ENCODE data around the gene KRTAP2-3. TPM values are rescaled to one million over a fixed set of nuclear protein-coding genes. Genes with fewer than 3 reads are reported as not detected.

The KRTAP2-3 gene
- polyA plus RNA-seq, 1 donor from 2014 or later: not detected

- Histone ChIP-seq H3K79me2 (replicated peaks; ENCODE audit: insufficient read depth, low read length) (no peaks in the 10 kb centered on the region), H3K9me3 (ENCODE audit: low read length) (no peaks in the 10 kb centered on the region), H3K9me2 (ENCODE audit: insufficient read depth, low read length) (no peaks in the 10 kb centered on the region), H2AFZ (ENCODE audit: low read depth, low read length) (no peak overlapping the region), H3K27me3 (ENCODE audit: insufficient read depth, low read depth, low read length) (no peaks in the 10 kb centered on the region), H3K27ac (ENCODE audit: low read length) (no peak overlapping the region), H3F3A (ENCODE audit: insufficient read depth, low read length, poor library complexity, severe bottlenecking) (no peaks in the 10 kb centered on the region), H4K20me1 (ENCODE audit: insufficient read depth) (no peaks in the 10 kb centered on the region), H3K9ac (ENCODE audit: low read length) (no peak overlapping the region), H3K4me2 (ENCODE audit: low read length) (no peak overlapping the region), H3K36me3 (ENCODE audit: insufficient read depth, low read length) (no peaks in the 10 kb centered on the region), H3K4me3 (ENCODE audit: low read length) (no peak overlapping the region)
- TF ChIP-seq EZH2 (IDR thresholded peaks at IDR 0.05; ENCODE audit: borderline replicate concordance, insufficient read depth, low read length, poor library complexity, severe bottlenecking) (no peak), RAD21 (conservative IDR thresholded peaks at IDR 0.05) (no peak), CTCF (IDR thresholded peaks at IDR 0.05; ENCODE audit: poor library complexity, severe bottlenecking) (no peak), TAF1 (IDR thresholded peaks at IDR 0.05; ENCODE audit: low read depth) (no peak), SMC3 (conservative IDR thresholded peaks at IDR 0.05; ENCODE audit: poor library complexity) (no peak), MXI1 (conservative IDR thresholded peaks at IDR 0.05; ENCODE audit: poor library complexity, severe bottlenecking) (no peak)
Observed at GRCh38 chr17:41024697-41025096, 35.2 kb downstream of the KRTAP2-3 start.

DNA sequence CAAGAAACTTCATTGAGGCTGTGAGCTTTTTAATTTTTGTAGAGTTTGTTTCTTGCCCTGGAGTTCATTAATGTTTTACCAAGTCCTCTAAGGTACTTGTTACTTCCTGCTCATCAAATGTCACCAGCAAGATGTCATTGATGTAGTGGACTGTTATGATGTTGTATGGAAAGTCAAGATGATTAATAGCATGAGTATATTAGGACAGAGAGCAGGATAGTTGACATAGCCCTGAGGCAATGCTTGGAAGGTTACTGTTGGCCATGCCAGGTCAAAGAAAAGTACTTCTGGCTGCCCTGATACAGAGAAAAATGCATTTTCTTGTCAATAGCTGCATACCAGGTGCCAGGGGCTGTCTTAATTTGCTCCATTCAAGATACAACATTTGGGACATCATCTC, 39.6 kb downstream of the KRTAP2-3 start:
- no peak for TF ChIP-seq CTCF (IDR thresholded peaks at IDR 0.05; ENCODE audit: poor library complexity, severe bottlenecking)

DNA sequence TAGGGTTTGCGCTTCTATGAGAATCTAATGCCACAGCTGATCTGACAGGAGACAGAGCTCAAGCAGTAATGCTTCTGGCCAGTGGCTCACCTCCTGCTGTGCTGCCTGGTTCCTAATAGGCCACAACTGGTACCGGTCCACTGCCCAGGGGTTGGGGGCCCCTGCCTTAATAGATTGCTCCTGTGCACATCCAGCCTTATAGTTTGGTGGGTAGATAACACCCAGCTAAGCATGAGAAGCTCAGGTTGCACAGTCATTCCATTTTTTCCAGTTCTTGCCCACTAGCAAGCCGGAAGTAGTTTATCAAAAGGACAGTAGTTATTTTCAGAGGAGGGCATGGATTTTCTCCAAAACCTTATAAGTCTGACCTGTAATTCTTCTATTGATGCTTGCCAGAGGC, 40.5 kb downstream of the KRTAP2-3 start:
- no peaks in the 10 kb centered on the region for H3K9me2 ChIP-seq (ENCODE audit: insufficient read depth, low read length)
- no peaks in the 10 kb centered on the region for H3K36me3 ChIP-seq (ENCODE audit: insufficient read depth, low read length)
- no peak overlapping the region for H3K4me3 ChIP-seq (ENCODE audit: low read length)
- no peak overlapping the region for H2AFZ ChIP-seq (ENCODE audit: low read depth, low read length)
- no peak overlapping the region for H3K4me2 ChIP-seq (ENCODE audit: low read length)
- no peaks in the 10 kb centered on the region for H3K27me3 ChIP-seq (ENCODE audit: insufficient read depth, low read depth, low read length)
- no peaks in the 10 kb centered on the region for H3F3A ChIP-seq (ENCODE audit: insufficient read depth, low read length, poor library complexity, severe bottlenecking)
- H3K9me3 ChIP-seq (ENCODE audit: low read length): no peaks in the 10 kb centered on the region
- H4K20me1 ChIP-seq (ENCODE audit: insufficient read depth): no peaks in the 10 kb centered on the region
- no peaks in the 10 kb centered on the region for H3K79me2 ChIP-seq (replicated peaks; ENCODE audit: insufficient read depth, low read length)
- no peak overlapping the region for H3K9ac ChIP-seq (ENCODE audit: low read length)
- TF ChIP-seq TAF1 (IDR thresholded peaks at IDR 0.05; ENCODE audit: low read depth) (no peak), CTCF (IDR thresholded peaks at IDR 0.05; ENCODE audit: poor library complexity, severe bottlenecking) (no peak), EZH2 (IDR thresholded peaks at IDR 0.05; ENCODE audit: borderline replicate concordance, insufficient read depth, low read length, poor library complexity, severe bottlenecking) (no peak)
- H3K27ac ChIP-seq (ENCODE audit: low read length): no peak overlapping the region

More for the DNA sequence above, 39.6 kb downstream of the KRTAP2-3 start:
- H3K36me3 ChIP-seq (ENCODE audit: insufficient read depth, low read length): no peaks in the 10 kb centered on the region
- H3K27me3 ChIP-seq (ENCODE audit: insufficient read depth, low read depth, low read length): no peaks in the 10 kb centered on the region
- no peaks in the 10 kb centered on the region for H3F3A ChIP-seq (ENCODE audit: insufficient read depth, low read length, poor library complexity, severe bottlenecking)
- H3K4me2 ChIP-seq (ENCODE audit: low read length): no peak overlapping the region
- H4K20me1 ChIP-seq (ENCODE audit: insufficient read depth): no peaks in the 10 kb centered on the region
- H3K4me3 ChIP-seq (ENCODE audit: low read length): no peak overlapping the region
- H3K27ac ChIP-seq (ENCODE audit: low read length): no peak overlapping the region
- H3K9me3 ChIP-seq (ENCODE audit: low read length): no peaks in the 10 kb centered on the region
- no peak overlapping the region for H3K9ac ChIP-seq (ENCODE audit: low read length)
- H3K79me2 ChIP-seq (replicated peaks; ENCODE audit: insufficient read depth, low read length): no peaks in the 10 kb centered on the region
- H3K9me2 ChIP-seq (ENCODE audit: insufficient read depth, low read length): no peaks in the 10 kb centered on the region
- no peak overlapping the region for H2AFZ ChIP-seq (ENCODE audit: low read depth, low read length)
